PC-9 (cell line): Measurements from ENCODE around the gene C17orf78.

Source experiments
- CTCF ChIP-seq: fragments of 200-600 bp; sonication (generic); conservative IDR thresholded peaks from 2 replicates; pipeline ENCODE4 v1.6.1; 2017; ENCODE audit warnings: mixed run types, antibody characterized with exemption, mild to moderate bottlenecking, moderate library complexity
- EZH2 ChIP-seq: fragments of 200-600 bp; sonication (generic); IDR thresholded peaks from 2 replicates; pipeline ENCODE4 v1.8.0; 2017; ENCODE audit warnings: antibody characterized with exemption, low read depth

GRCh38 chr17:37438141-37438540, 62.4 kb downstream of the C17orf78 start:
- peak; percentile 41; the same call in 1 of the 2 replicates for TF ChIP-seq CTCF
- TF ChIP-seq EZH2, result no peak
